Measurements from ENCODE around the gene TNS1. TPM values are rescaled to one million over a fixed set of nuclear protein-coding genes. Genes with fewer than 3 reads are reported as not detected.

The TNS1 gene
- total and polyA plus RNA-seq, 8 donors: 139 to 327 (median 159) TPM

DNA sequence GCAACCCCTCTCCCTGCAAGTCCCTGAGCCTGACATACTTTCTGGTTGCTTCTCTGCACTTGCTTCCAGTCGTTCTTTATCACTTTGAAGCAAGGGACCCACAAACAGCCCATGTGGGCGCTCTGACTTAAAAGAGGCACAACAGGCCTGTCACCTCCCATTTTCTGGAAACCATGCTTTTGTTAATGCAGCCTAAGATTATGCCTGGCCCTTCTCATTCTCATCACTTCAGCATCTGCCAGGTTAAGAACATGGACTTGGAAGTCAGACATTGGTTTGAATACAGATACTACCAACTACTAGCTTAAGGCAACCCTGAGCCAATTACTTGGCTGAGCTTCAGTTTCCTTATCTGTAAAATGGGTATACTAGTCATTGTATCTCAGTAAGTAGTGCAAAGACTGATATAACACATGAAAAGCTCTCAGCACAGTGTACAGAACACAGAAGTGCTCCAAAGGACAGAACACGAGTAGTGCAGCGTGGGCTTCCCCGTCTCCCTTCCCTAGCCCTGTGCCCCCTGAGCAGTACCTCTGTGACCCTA, 141.4 kb downstream of the TNS1 start:
- intact Hi-C loops (cut with DNase I): no loop called here
- no peak for ATAC-seq
- no peak overlapping the region for H3K4me3 ChIP-seq
- peaks cover 9 to 18% of the 10 kb centered on the region in 2 donors for H3K4me1 ChIP-seq
- TF ChIP-seq, protein P1, sequence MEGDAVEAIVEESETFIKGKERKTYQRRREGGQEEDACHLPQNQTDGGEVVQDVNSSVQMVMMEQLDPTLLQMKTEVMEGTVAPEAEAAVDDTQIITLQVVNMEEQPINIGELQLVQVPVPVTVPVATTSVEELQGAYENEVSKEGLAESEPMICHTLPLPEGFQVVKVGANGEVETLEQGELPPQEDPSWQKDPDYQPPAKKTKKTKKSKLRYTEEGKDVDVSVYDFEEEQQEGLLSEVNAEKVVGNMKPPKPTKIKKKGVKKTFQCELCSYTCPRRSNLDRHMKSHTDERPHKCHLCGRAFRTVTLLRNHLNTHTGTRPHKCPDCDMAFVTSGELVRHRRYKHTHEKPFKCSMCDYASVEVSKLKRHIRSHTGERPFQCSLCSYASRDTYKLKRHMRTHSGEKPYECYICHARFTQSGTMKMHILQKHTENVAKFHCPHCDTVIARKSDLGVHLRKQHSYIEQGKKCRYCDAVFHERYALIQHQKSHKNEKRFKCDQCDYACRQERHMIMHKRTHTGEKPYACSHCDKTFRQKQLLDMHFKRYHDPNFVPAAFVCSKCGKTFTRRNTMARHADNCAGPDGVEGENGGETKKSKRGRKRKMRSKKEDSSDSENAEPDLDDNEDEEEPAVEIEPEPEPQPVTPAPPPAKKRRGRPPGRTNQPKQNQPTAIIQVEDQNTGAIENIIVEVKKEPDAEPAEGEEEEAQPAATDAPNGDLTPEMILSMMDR (IDR thresholded peaks at IDR 0.05): no peak
- DNase-seq: no peak
- peaks cover 0 to 84% of the 10 kb centered on the region in 2 donors for H3K36me3 ChIP-seq
- no peaks in the 10 kb centered on the region for H3K9me3 ChIP-seq
- H3K27me3 ChIP-seq: no peaks in the 10 kb centered on the region
- H3K27ac ChIP-seq: no peak overlapping the region

DNA sequence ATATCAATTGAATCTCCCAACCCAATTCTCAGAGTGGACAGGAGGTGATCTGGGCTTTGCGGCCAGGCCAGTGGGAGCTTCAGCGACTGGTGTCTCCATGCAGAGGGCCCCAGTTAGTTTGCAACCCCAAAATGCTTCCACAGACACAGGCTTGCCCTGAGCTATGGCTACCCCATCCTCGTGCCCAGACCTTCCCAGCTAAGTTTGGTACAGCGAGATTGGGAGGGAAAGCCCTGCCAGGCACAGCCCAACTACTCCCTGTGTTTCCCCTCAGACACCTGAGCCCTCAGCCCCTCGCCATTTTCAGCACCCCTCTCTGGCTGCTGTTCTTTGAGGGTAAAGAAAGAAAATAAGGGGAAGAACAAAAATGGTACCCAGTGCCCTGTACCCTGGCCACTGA, 142.9 kb downstream of the TNS1 start:
- ATAC-seq (no peak), DNase-seq (no peak)
- Histone ChIP-seq H3K27ac (no peak overlapping the region), H3K9me3 (no peaks in the 10 kb centered on the region), H3K4me1 (peaks cover 9 to 18% of the 10 kb centered on the region in 2 donors), H3K27me3 (no peaks in the 10 kb centered on the region), H3K4me3 (no peak overlapping the region), H3K36me3 (peaks cover 0 to 83% of the 10 kb centered on the region in 2 donors)
- TF ChIP-seq, protein P1 (IDR thresholded peaks at IDR 0.05): no peak
- intact Hi-C loops (cut with DNase I): no loop called here

DNA sequence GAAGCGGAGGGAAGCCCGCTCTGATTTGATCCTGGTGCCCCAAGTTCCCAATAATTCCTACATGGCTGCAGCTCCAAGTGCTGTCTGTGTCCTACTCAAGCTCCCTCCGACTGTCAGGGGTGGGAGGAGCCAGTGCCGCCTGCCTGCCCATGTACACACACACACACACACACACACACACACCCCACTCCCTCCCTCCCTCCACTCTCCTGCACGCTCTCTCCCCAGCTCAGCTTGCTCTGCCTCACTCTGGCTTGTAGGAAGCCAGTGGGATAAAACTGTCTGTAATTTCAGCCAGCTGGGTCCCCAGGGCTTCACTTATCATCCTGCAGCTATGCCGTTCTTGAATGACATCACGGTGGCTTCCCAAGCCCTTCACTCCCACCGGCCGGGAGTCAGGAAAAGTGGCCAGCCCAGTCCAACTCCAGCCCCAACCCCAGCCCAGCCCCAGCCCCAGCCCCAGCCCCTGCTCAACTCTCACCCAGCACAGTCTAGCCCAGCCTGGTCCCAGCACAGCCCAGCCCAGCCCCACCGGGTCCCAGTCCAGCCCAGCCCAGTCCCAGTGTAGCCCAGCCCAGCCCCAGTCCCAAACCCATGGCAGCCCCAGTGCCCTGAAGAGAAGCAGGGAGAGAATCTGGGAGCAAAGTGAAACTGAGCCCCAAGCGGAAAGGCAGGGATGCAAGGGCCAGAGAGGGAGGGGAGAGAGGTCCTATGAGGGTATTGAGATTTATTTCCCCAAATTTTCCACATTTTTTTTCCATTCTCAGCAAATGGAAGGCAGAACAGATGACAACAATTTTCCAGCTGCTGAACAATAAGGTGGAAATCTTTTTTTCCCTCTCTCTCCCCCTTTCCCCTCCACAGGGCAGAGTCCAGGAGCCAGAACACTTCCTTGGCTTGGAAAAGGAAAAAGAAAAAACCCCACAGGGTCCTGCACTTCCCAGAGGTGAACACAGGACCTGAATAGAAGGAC, 144.0 kb downstream of the TNS1 start:
- intact Hi-C loops (cut with DNase I): no loop called here
- TF ChIP-seq, protein P1 (IDR thresholded peaks at IDR 0.05): no peak
- H3K36me3 ChIP-seq: peaks cover 0 to 79% of the 10 kb centered on the region in 2 donors

DNA sequence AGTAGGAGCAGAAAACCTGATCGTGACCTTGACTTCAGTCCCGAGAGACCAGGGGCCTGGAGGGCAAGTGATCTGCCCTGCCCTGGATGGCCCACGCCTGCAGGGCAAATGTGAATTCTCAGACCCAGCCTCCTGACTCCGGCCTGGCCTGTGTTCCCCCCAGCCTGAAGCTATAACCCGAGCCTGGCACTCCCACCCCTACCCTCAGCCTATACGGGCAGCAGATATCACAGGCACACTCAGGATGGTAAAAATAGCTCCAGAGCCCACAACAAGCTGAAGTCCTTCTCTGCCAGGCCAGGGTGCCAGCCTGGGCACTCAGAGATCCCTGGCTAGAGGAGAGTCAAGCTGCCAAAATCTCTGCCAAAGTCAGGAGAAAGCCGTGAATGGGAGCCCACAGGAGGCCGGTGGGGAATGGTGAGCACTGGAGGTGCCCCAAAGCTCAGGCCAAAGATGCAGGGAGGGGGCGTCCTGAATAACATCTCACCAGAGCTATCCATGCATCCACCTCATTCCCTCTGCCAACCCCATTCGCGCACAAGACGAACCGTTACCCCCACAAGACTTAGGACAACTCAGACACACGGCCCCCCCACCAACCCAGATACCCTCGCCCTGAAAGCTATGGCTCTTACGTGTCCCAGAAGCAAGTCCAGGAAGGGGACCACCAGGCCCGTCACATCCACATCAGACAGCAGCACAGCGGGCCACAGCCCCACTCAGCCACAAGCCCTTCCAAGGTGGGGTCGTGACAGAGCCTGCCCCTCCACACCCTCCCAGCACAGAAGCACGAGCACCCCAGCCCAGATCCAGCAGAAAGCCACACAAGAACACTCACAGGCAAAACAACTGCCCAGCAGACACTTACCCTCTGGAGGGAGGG, 144.9 kb downstream of the TNS1 start:
- intact Hi-C loops (cut with DNase I): no loop called here
- Histone ChIP-seq H3K27me3 (no peaks in the 10 kb centered on the region), H3K36me3 (peaks cover 0 to 80% of the 10 kb centered on the region in 2 donors), H3K9me3 (no peaks in the 10 kb centered on the region), H3K4me1 (peaks cover 22 to 27% of the 10 kb centered on the region in 2 donors), H3K27ac (peak overlapping the region; percentile 35 to 37), H3K4me3 (peak overlapping the region in 1 of 2 donors; percentile 20)
- DNase-seq (peak in 1 of 4 donors; percentile 45), ATAC-seq (no peak)
- TF ChIP-seq, protein P1 (IDR thresholded peaks at IDR 0.05): no peak

More for the DNA sequence above, 144.0 kb downstream of the TNS1 start:
- no peaks in the 10 kb centered on the region for H3K9me3 ChIP-seq
- no peaks in the 10 kb centered on the region for H3K27me3 ChIP-seq
- H3K4me1 ChIP-seq: peaks cover 16 to 18% of the 10 kb centered on the region in 2 donors
- H3K27ac ChIP-seq: peak overlapping the region; percentile 45 to 71
- peak overlapping the region in 1 of 2 donors; percentile 20 for H3K4me3 ChIP-seq
- DNase-seq (peak in 3 of 4 donors; percentile 66 to 94 (median 87)), ATAC-seq (peak; percentile 62)
